Type B pancreatic cell (in vitro differentiated cells): ENCODE results near the gene COPS3. TPM values are rescaled to one million over a fixed set of nuclear protein-coding genes. Genes with fewer than 3 reads are reported as not detected.
"Not testable (repeated sequence)": the region's sequence is repeated elsewhere in the genome, so short reads cannot be mapped to it uniquely, and the experiment has no call there.

ENCODE experiments used
- DNase-seq: peaks from one replicate; pipeline ENCODE4 v3.0.0; 2021; ENCODE audit warnings: mixed read lengths; ENCODE audit not compliant: unreplicated experiment; ENCODE audit errors: extremely low spot score
- H3K27ac Mint-ChIP-seq: 2 replicates; pipeline ENCODE4 v1.8.0; 2021; ENCODE audit warnings: mild to moderate bottlenecking, mixed read lengths
- H3K27me3 Mint-ChIP-seq: 2 replicates; pipeline ENCODE4 v1.8.0; 2021; ENCODE audit warnings: mixed read lengths
- H3K36me3 Mint-ChIP-seq: 2 replicates; pipeline ENCODE4 v1.8.0; 2021; ENCODE audit warnings: mixed read lengths
- H3K4me1 Mint-ChIP-seq: one replicate; pipeline ENCODE4 v1.8.0; 2021; ENCODE audit warnings: mixed read lengths; ENCODE audit not compliant: unreplicated experiment
- H3K4me3 Mint-ChIP-seq: 2 replicates; pipeline ENCODE4 v1.8.0; 2021; ENCODE audit warnings: mild to moderate bottlenecking, mixed read lengths
- H3K9me3 Mint-ChIP-seq: 2 replicates; pipeline ENCODE4 v1.8.0; 2021; ENCODE audit warnings: mixed read lengths
- CTCF ChIP-seq: fragments of 200-600 bp; sonication (generic); conservative IDR thresholded peaks from 2 replicates; pipeline ENCODE4 v1.5.0; 2021; ENCODE audit warnings: antibody characterized with exemption, mild to moderate bottlenecking
- total RNA-seq: library from RNA; stranded (reverse); gene quantifications from 2 replicates; pipeline ENCODE4 v1.2.1, GENCODE V29; 2021; ENCODE audit warnings: low replicate concordance

COPS3 gene
- total RNA-seq, 1 donor from 2014 or later: 63.1 TPM

- TF ChIP-seq CTCF: no peak
- Mint-ChIP-seq H3K9me3 (no peaks in the 10 kb centered on the region), H3K4me3 (peak overlapping the region; percentile 84), H3K27ac (no peak overlapping the region), H3K36me3 (peaks cover 4% of the 10 kb centered on the region), H3K4me1 (peaks cover 12% of the 10 kb centered on the region), H3K27me3 (peaks cover 3% of the 10 kb centered on the region)
- no peak for DNase-seq
Observed at GRCh38 chr17:17304521-17304985, 23.5 kb upstream of the COPS3 start.

GRCh38 chr17:17303847-17304490 lies 22.9 kb upstream of the COPS3 start:
- no peaks in the 10 kb centered on the region for H3K9me3 Mint-ChIP-seq
- peaks cover 4% of the 10 kb centered on the region for H3K36me3 Mint-ChIP-seq
- H3K27ac Mint-ChIP-seq: no peak overlapping the region
- H3K4me1 Mint-ChIP-seq: peaks cover 12% of the 10 kb centered on the region
- H3K4me3 Mint-ChIP-seq: peak overlapping the region; percentile 84
- H3K27me3 Mint-ChIP-seq: peaks cover 3% of the 10 kb centered on the region
- TF ChIP-seq CTCF: no peak
- no peak for DNase-seq

- TF ChIP-seq CTCF: no peak
- H3K27ac Mint-ChIP-seq: peak within 1 kb of the TSS; percentile 31
- peaks cover 12% of the 10 kb centered on the region for H3K4me1 Mint-ChIP-seq
- H3K27me3 Mint-ChIP-seq: peaks cover 3% of the 10 kb centered on the region
- DNase-seq: peak; percentile 81
- H3K36me3 Mint-ChIP-seq: no peaks in the 10 kb centered on the region
- H3K9me3 Mint-ChIP-seq: no peaks in the 10 kb centered on the region
- peak within 1 kb of the TSS; percentile 93 for H3K4me3 Mint-ChIP-seq
Observed at GRCh38 chr17:17303010-17303846, 22.2 kb upstream of the COPS3 start, which contains the start of gene NT5M. Gene NT5M (plus strand): TSS chr17:17303373. CDS start chr17:17303551, 178 bp downstream.

- not testable (repeated sequence) for H3K36me3 Mint-ChIP-seq, DNase-seq, H3K27me3 Mint-ChIP-seq, H3K9me3 Mint-ChIP-seq, H3K27ac Mint-ChIP-seq
- Mint-ChIP-seq H3K4me3 (peak overlapping the region; percentile 80), H3K4me1 (peaks cover 12% of the 10 kb centered on the region)
Observed at GRCh38 chr17:17301659-17302058, 20.6 kb upstream of the COPS3 start.

- no peak for DNase-seq
- Mint-ChIP-seq H3K36me3 (no peaks in the 10 kb centered on the region), H3K27me3 (peaks cover 3% of the 10 kb centered on the region), H3K4me1 (peaks cover 12% of the 10 kb centered on the region), H3K27ac (no peak overlapping the region), H3K4me3 (peak overlapping the region; percentile 65), H3K9me3 (no peaks in the 10 kb centered on the region)
- TF ChIP-seq CTCF: no peak
Observed at GRCh38 chr17:17300624-17301568, 19.9 kb upstream of the COPS3 start.
